Caki2 (cell line): ENCODE results near the gene NACC2. TPM values are rescaled to one million over a fixed set of nuclear protein-coding genes. Genes with fewer than 3 reads are reported as not detected.

ENCODE experiments used
- DNase-seq: peaks from one replicate; pipeline ENCODE4 v3.0.0-alpha.2; 2015; ENCODE audit warnings: low read depth
- in situ Hi-C: cut with HindIII; loops from 2 replicates; pipeline ENCODE4 v1.10.0; 2016; ENCODE audit warnings: low sequenced_read_pairs, low pct_unique_long_range_greater_than_20kb, mixed read lengths
- total RNA-seq: library from RNA; depleted of rRNA; stranded (reverse); fragments of >200 nt; shearing (Covaris generic); gene quantifications from 2 replicates; pipeline ENCODE4 v1.2.3, GENCODE V29; 2014; ENCODE audit warnings: low replicate concordance

NACC2 gene
- total RNA-seq, 1 experiment from 2014 or later, result 20.2 TPM

GRCh38 chr9:136100700-136101614, 5.9 kb upstream of the NACC2 start:
- in situ Hi-C loops, result no loop called here
- DNase-seq, result no peak

DNA sequence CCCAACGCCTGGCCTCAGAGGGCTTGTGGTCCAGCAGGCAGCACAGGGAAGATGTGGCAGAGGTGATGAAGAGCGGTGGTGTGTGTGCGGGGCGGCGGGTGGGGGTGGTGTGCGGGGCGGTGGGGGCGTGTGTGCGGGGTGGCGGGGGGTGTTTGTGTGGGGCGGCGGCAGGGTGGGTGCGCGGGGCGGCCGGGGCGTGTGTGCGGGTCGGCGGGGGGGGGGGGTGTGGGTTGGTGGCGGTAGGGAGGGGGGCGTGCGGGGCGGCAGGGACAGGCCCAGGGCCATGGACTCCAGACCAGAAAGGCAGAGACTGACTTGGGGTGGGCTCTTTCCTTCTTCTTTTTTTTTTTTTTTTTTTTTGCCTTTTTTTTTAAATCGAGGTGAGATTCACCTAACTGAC, 4.5 kb upstream of the NACC2 start:
- in situ Hi-C loops, result no loop called here
- DNase-seq, result no peak

- in situ Hi-C loops, result no loop called here
- DNase-seq, result no peak
Measured at GRCh38 chr9:136098844-136099243, 3.8 kb upstream of the NACC2 start.

- in situ Hi-C loops, result no loop called here
Measured at GRCh38 chr9:136098210-136098609, 3.1 kb upstream of the NACC2 start.

DNA sequence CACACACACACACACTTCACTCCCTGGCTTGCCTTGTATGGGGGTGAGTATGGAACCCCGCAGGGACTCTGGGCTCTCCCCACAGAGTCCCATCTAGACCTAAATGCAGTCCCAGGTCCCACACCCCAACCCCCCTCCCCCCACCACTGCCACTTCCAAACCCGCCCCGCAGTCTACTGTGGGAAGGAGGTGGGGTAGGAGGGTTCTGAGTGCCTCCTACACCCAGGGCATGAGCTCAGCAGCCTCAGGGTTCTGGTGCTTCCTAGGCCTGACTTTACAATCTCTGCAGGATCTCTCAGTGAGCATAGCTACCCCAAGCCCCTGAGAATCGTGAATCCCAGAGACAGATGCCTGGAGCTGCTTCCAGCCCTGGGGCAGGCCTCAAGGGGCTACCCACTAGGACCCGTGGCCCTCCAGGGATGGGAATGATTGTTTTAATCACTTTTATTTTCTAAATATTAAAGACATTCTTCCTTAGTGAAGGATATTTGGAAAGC, 1.5 kb upstream of the NACC2 start:
- DNase-seq, result no peak
- in situ Hi-C loops, result no loop called here

More at GRCh38 chr9:136098210-136098609, 3.1 kb upstream of the NACC2 start:
- DNase-seq, result no peak

GRCh38 chr9:136093995-136094881, 851 bp downstream of the NACC2 start:
- in situ Hi-C loops, result no loop called here
- DNase-seq, result peak; percentile 56

GRCh38 chr9:136093346-136093986, 1.6 kb downstream of the NACC2 start:
- peak; percentile 37 for DNase-seq
- in situ Hi-C loops, result no loop called here

- in situ Hi-C loops, result no loop called here
- no peak for DNase-seq
Measured at GRCh38 chr9:136092741-136093140, 2.3 kb downstream of the NACC2 start.

DNA sequence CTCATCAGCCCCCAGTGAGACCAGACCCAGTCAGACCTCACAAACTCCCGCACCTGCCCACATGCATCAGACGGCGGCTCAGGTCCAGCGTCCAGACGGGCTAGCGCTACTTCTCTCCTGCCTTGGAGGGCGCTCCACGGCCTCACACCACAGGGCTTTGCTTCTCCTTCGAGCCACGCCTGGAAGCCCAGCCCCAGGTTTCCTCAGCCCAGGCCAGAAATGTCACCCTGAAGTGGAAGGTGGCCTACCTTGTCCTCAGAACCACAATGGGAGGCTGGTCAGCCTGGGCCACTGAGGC, 2.8 kb downstream of the NACC2 start:
- DNase-seq, result no peak
- in situ Hi-C loops, result no loop called here

DNA sequence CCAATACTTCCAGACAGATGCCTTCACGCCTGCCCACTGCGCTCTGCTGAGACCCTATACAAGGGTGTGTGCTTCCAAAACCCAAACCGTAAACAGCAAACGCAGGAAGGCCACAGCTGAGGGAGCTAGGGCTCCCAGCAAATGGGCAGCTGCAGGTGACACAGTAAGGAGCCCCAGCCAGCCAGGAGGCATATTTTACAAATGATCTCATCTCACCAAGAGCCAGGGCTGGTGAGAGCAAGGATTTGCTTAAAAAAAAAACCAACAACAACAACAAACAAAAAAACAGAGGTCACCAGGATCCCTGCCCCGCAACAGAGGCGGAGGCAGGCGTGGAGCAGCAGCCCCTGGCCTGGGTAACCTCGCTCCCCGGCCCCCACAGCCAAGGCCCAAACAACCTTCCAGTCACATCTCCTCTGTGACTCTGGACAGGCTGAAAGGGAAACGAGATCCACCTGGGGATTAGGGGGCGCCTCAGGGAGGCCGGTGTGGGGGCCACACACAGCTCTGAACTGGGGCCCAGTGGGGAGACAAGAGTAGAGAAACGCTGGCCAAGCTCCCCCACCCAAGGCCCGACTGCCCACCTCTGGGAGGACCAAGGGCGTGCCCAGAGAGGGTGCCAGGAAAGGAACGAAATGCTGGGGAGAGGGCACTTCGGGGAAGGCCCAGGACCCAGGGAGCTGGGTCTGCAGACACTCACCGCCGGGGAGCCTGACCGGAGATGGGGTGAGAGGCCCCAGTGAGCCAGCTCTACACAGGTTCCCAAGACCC, 3.3 kb downstream of the NACC2 start:
- in situ Hi-C loops, result no loop called here
- DNase-seq, result no peak

DNA sequence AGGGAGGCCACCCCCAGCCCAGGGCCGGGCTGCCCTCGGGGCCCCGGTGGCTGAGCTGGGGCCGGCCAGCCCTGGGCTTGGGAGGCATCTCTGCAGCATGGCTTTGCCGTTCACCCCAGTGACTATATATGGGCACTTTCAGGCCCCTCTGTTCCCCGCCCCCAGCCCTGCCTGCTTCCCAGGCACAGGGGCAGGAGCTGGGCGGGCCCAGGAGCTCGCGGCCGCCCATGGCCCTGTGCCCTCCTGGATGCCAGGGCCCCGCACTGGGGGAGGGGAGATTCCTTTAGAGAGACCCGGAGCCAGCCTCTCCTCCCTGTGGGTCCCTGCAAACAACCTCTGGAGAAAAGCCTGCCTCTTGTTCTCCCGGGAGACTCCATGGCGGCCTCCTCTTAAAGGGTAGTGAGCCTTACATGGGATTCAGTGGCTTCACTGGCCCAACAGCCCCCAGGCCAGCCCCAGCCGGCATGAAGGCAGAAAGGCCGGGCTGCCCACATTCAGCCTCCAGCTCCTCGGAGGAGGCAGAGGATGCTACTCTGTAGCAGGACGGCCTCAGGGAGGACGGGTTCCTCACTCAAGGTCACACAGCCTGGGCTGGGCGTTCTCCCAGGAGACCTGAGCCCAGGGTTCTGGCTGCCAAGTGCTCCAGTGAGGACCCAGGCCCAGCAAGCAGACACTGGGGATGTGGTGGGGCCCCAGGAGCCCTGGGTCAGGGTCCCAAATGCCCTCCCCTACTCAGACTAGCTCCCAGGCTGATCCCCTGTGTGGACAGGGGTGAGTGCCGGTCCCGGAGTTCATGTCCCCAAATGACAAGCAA, 4.1 kb downstream of the NACC2 start:
- DNase-seq, result no peak
- in situ Hi-C loops, result no loop called here

GRCh38 chr9:136090056-136090735, 4.9 kb downstream of the NACC2 start:
- DNase-seq, result no peak
- in situ Hi-C loops, result no loop called here

DNA sequence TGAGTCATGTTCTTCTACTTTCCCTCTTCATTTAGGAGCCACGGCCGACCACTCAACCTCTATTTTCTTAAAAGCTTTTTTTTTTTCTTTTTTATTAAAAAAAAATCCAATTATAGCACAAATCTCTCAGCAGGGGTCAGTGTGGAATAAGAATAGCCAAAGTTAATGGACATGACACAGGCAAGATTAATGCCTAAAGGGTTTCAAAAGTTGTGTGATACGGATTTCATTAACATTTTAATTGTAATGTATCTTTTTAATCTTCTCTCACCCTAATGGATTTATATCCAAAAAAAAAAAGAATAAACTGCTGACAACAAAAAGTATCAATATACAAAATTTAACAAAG, 5.4 kb downstream of the NACC2 start:
- no peak for DNase-seq
- in situ Hi-C loops, result no loop called here

GRCh38 chr9:136088939-136089696, 6.0 kb downstream of the NACC2 start:
- in situ Hi-C loops, result no loop called here
- DNase-seq, result no peak

GRCh38 chr9:136088481-136088938, 6.6 kb downstream of the NACC2 start:
- DNase-seq, result no peak
- in situ Hi-C loops, result no loop called here
